ENCODE measurements around the gene NISCH. TPM values are rescaled to one million over a fixed set of nuclear protein-coding genes. Genes with fewer than 3 reads are reported as not detected.
A peak's percentile ranks its signal among the peaks of the same experiment; 100 is the strongest.

The NISCH gene
- total RNA-seq, 1 experiment from 2014 or later, result 51.1 TPM

GRCh38 chr3:52530918-52531826, 75.8 kb downstream of the NISCH start:
- Histone ChIP-seq H3K27me3 (ENCODE audit: control insufficient read depth, insufficient read depth, low read length) (no peaks in the 10 kb centered on the region), H3K36me3 (replicated peaks; ENCODE audit: control insufficient read depth, insufficient read depth, low read length) (peaks cover 25% of the 10 kb centered on the region), H3K4me3 (ENCODE audit: insufficient read depth, low read depth, low read length) (no peak overlapping the region)
- DNase-seq, result peak; percentile 44

DNA sequence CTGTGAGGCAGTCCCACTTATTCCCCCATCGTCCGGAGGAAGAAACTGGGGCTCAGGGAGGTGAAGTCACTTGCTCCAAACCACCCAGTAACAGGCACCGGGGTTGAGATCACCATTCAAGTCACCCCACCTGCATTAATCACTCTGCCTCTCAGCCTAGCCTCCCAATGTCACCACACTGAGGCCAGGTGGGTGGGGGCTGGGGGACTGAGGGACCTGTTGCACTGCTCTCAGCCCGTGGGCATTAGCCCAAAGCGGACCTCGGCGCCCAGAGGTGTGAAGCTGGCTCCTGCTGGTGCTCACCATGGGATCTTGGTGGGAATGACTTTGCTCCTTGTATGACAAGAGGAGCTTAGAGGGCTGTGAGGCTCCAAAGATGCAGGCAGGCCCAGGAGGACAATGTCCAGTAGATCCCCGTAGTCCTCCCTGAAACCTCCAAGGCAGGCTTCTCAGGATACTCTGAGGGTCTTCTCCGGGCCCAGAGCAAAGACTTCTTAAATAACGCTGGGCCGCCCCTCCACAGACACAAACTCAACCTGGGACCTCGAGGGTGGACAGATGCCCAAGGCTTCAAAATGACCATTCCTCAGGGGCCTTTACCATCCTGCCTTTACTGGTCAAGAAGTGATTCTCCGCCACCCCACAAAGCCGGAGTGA, 76.6 kb downstream of the NISCH start:
- peak; percentile 45 for DNase-seq
- H3K4me3 ChIP-seq (ENCODE audit: insufficient read depth, low read depth, low read length), result peak overlapping the region; percentile 94; the same call in 1 of the 2 replicates
- peaks cover 20% of the 10 kb centered on the region for H3K36me3 ChIP-seq (replicated peaks; ENCODE audit: control insufficient read depth, insufficient read depth, low read length)
- no peaks in the 10 kb centered on the region for H3K27me3 ChIP-seq (ENCODE audit: control insufficient read depth, insufficient read depth, low read length)

DNA sequence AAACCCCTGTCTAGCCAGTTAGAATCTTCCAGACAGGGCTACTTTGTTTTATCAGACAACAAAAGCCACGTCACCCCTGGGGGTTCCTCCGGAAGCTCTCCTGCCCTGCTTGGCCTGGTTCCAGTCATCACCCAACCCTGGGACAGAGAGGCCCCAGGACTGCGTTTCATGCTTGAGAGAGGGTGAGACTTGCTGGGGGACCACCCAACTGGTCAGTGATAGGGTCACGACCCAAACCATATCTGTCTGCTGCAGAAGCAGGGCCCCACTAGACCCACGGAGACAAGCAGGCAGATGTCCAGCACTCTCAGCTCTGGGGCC, 77.1 kb downstream of the NISCH start:
- Histone ChIP-seq H3K4me3 (ENCODE audit: insufficient read depth, low read depth, low read length) (peak overlapping the region; percentile 94), H3K36me3 (replicated peaks; ENCODE audit: control insufficient read depth, insufficient read depth, low read length) (peaks cover 15% of the 10 kb centered on the region), H3K27me3 (ENCODE audit: control insufficient read depth, insufficient read depth, low read length) (no peaks in the 10 kb centered on the region)
- DNase-seq, result peak; percentile 75

DNA sequence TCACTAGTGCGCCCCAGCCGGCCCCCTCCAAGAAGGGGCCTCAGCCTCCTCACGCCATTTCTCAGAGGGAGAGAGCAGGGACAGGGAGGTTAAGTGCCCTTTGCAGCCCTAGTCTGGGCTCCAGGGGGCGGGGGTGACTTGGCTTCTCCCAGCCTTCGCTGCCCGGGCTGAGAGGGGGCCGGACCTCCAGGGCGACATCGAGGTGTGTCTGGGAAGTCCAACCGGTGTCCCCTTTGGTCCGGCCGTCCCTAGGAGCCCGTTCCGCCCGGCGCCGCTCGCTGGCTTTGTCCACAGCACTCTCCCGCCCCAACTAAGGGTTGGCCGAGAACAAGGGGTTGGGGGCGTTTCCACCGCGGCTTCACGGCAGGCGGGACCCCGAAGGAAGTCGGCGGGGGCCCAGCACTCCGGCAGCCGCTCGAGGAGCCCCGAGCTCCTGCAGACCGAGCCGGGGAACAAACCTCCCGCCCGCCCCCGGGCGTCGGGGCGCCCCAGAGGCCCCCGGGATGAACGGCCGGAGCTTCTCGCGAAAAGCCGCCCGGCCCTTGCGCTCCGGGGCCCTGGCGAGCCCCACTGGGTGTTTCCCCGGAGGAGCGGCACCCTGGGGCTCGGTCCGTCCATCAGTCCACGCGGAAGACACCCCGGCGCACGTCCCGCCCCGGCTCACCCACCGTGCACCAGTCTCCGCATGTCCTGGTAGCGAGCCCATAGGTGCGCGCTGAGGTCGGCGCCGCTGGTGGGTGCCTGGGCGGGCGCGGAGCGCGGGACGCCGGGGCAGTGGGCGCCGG, 77.6 kb downstream of the NISCH start:
- peak overlapping the region; percentile 94 for H3K4me3 ChIP-seq (ENCODE audit: insufficient read depth, low read depth, low read length)
- H3K36me3 ChIP-seq (replicated peaks; ENCODE audit: control insufficient read depth, insufficient read depth, low read length), result peaks cover 9% of the 10 kb centered on the region
- no peaks in the 10 kb centered on the region for H3K27me3 ChIP-seq (ENCODE audit: control insufficient read depth, insufficient read depth, low read length)
- DNase-seq, result peak; percentile 90

DNA sequence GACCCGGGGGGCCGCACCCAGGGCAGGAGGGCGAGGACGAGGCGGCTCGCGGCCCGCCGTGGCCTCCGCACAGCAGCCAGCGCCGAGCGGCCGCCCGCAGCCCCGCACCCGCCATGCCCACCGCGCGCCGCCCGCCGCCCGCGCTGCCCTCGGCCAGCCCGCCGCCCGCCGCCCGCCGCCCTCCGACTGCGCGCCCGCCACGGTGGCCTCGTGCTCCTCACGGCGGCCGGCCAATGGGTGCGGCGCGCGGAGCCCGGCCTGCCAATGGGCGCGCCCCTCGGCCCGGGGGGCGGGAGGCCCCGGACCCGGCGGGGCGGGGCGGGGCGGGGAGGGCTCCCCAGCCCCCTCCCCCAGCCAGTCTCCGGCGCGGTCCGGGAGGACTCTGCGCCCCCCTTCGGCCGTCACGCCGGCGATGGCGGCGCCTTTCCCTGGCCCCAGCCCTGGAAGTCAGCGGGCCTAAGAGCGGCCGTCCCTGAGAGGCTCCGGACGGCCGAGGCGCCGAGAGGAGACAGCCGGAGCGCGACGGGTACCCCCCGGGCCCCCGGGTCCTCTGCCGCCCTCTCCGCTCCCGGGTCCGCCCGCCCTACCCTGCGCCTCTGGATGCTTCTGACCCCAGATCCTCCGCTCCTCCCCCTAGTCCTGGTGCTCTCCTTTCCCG, 78.3 kb downstream of the NISCH start, which contains the start of gene NT5DC2:
TSS of gene NT5DC2 (minus strand) at position 235 of the 658 bp plus-strand sequence. CDS start at position 115, 120 bp downstream.
- peak; percentile 99 for DNase-seq
- Histone ChIP-seq H3K27me3 (ENCODE audit: control insufficient read depth, insufficient read depth, low read length) (no peaks in the 10 kb centered on the region), H3K36me3 (replicated peaks; ENCODE audit: control insufficient read depth, insufficient read depth, low read length) (peaks cover 6% of the 10 kb centered on the region), H3K4me3 (ENCODE audit: insufficient read depth, low read depth, low read length) (peak within 1 kb of the TSS; percentile 94)

- DNase-seq, result peak; percentile 77
- no peaks in the 10 kb centered on the region; the same call in 1 of the 2 replicates for H3K36me3 ChIP-seq (replicated peaks; ENCODE audit: control insufficient read depth, insufficient read depth, low read length)
- H3K4me3 ChIP-seq (ENCODE audit: insufficient read depth, low read depth, low read length), result peak overlapping the region; percentile 71
- H3K27me3 ChIP-seq (ENCODE audit: control insufficient read depth, insufficient read depth, low read length), result no peaks in the 10 kb centered on the region
Observed at GRCh38 chr3:52534281-52535183, 79.1 kb downstream of the NISCH start.

- Histone ChIP-seq H3K4me3 (ENCODE audit: insufficient read depth, low read depth, low read length) (no peak overlapping the region), H3K27me3 (ENCODE audit: control insufficient read depth, insufficient read depth, low read length) (no peaks in the 10 kb centered on the region), H3K36me3 (replicated peaks; ENCODE audit: control insufficient read depth, insufficient read depth, low read length) (no peaks in the 10 kb centered on the region; the same call in 1 of the 2 replicates)
- peak; percentile 46 for DNase-seq
Observed at GRCh38 chr3:52535411-52536111, 80.2 kb downstream of the NISCH start.

GRCh38 chr3:52536112-52536368, 80.6 kb downstream of the NISCH start:
- DNase-seq, result no peak
- H3K36me3 ChIP-seq (replicated peaks; ENCODE audit: control insufficient read depth, insufficient read depth, low read length), result no peaks in the 10 kb centered on the region; the same call in 1 of the 2 replicates
- H3K4me3 ChIP-seq (ENCODE audit: insufficient read depth, low read depth, low read length), result no peak overlapping the region
- no peaks in the 10 kb centered on the region for H3K27me3 ChIP-seq (ENCODE audit: control insufficient read depth, insufficient read depth, low read length)

DNA sequence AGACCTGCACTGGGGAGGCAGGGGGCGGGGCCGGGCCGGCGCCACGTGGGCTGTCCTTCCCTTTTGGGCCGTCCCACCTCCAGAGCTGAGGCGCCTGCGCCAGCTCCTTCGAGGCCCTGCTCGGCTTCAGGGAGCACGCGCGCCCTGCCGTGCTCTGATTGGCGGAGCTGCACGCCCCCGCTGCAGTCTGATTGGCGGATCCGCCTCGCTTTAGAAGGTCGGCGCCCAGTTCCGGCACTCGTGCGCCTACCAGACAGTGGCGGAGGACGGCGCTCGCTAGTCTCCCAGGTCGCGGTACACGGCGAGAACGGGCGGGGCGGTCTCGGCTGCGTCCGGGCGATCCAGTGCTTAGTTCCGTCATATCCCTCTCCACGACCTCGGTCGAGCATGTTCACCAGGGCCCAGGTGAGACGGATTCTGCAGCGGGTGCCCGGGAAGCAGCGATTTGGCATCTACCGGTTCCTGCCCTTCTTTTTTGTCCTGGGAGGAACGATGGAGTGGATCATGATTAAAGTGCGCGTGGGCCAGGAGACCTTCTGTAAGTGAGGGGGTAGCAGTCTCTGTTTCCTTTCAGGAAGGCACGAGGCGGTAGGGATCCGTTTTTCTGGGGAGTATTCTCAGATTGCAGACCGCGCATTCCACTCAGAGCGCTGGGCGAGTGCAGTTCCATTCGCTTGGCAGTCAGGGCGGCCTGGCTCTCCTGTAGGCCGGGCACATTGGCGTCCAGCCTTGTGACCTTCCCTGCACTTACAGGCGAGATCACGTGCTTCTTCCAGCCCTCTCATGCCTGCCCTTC, 81.2 kb downstream of the NISCH start, which contains the start of gene UQCC5:
TSS of gene UQCC5 (plus strand) at position 237 of the 796 bp plus-strand sequence. CDS start at position 388, 151 bp downstream.
- H3K27me3 ChIP-seq (ENCODE audit: control insufficient read depth, insufficient read depth, low read length), result no peaks in the 10 kb centered on the region
- peak; percentile 99 for DNase-seq
- H3K36me3 ChIP-seq (replicated peaks; ENCODE audit: control insufficient read depth, insufficient read depth, low read length), result no peaks in the 10 kb centered on the region; the same call in 1 of the 2 replicates
- H3K4me3 ChIP-seq (ENCODE audit: insufficient read depth, low read depth, low read length), result peak within 1 kb of the TSS; percentile 63

DNA sequence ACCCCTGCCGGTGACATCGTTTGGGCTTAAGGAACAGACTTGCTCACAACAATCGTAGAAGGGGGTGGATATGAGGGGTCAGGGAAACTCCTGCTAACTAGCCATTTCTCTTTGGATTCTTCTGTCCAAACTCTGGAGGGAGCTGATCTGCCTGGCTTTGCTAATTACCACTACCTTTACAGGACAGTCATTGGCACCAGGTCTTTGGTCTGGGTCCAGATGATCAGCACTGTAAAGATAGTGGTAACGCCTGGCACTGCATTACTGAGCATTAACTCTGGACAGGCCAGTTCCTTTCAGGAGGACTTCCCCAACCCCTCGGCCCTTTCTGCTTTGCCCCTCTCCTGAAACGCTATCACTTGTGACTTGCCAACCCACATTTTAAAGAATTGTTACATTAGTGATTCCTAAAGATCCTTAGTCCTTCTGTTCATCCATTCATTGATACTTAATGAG, 81.8 kb downstream of the NISCH start:
- no peak for DNase-seq
- Histone ChIP-seq H3K4me3 (ENCODE audit: insufficient read depth, low read depth, low read length) (peak overlapping the region; percentile 63), H3K27me3 (ENCODE audit: control insufficient read depth, insufficient read depth, low read length) (no peaks in the 10 kb centered on the region), H3K36me3 (replicated peaks; ENCODE audit: control insufficient read depth, insufficient read depth, low read length) (no peaks in the 10 kb centered on the region; the same call in 1 of the 2 replicates)

DNA sequence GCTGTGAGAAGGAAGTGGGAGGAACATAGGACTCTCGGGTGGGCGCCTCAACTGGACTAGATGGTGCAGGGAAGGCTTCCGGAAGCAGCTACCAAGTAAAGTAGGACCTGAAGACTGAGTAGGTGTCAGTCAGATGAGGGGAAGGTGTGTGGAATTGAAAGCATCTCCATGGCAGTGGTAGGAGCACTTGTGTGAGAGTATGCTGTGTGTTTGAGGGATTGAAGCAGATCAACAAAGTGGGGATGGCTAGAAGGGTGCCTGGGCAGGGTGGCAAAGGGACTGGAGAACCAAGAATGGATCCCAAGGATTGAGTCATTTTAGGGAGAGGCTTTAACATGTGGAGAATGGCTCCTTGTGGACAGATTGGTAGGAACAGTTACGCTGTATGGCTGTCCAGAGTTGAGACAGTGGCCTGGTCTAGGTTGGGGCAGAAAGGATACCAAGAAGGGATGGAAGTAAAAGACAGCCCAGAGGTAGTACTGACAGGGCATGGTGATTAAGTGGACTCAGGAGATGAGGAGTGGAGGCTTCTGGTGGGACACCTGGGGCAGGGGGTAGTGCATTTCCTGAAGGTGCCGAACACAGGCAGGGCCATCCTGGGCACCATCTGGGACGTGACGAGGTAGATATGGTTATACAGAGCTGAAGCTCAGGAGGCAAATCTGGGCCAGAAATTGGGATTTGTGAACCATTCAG, 82.5 kb downstream of the NISCH start:
- no peak for DNase-seq
- no peaks in the 10 kb centered on the region for H3K27me3 ChIP-seq (ENCODE audit: control insufficient read depth, insufficient read depth, low read length)

More for the DNA sequence above, 82.5 kb downstream of the NISCH start:
- Histone ChIP-seq H3K36me3 (replicated peaks; ENCODE audit: control insufficient read depth, insufficient read depth, low read length) (no peaks in the 10 kb centered on the region; the same call in 1 of the 2 replicates), H3K4me3 (ENCODE audit: insufficient read depth, low read depth, low read length) (peak overlapping the region; percentile 63; the same call in 1 of the 2 replicates)
